Epithelial cell of proximal tubule (primary cell): ENCODE data around the gene PTPRD. TPM values are rescaled to one million over a fixed set of nuclear protein-coding genes. Genes with fewer than 3 reads are reported as not detected.

Source experiments
- DNase-seq: peaks from one replicate; pipeline ENCODE4 v3.0.0-alpha.2; 2011; ENCODE audit warnings: low read depth
- H3K4me3 ChIP-seq: 2 replicates; pipeline ENCODE4 v1.5.1; 2011; ENCODE audit warnings: low read depth, mild to moderate bottlenecking, low read length
- CTCF ChIP-seq: conservative IDR thresholded peaks from 2 replicates; pipeline ENCODE4 v1.5.1; 2012; ENCODE audit warnings: low read depth, mild to moderate bottlenecking, low read length
- total RNA-seq: library from RNA; depleted of rRNA; stranded (reverse); fragments of >200 nt; gene quantifications from 2 replicates; pipeline ENCODE4 v1.2.3, GENCODE V29; 2015

Gene PTPRD
- total RNA-seq, 1 donor from 2014 or later: 3.2 TPM

GRCh38 chr9:9612270-9612669 is 1000.5 kb downstream of the PTPRD start:
- no peak for TF ChIP-seq CTCF
- no peak for DNase-seq
- H3K4me3 ChIP-seq: no peak overlapping the region

GRCh38 chr9:9605681-9606080 is 1007.1 kb downstream of the PTPRD start:
- TF ChIP-seq CTCF: no peak
- DNase-seq: no peak
- H3K4me3 ChIP-seq: no peak overlapping the region

- no peak for DNase-seq
- no peak for TF ChIP-seq CTCF
Measured at GRCh38 chr9:9603345-9603744, 1009.5 kb downstream of the PTPRD start.

GRCh38 chr9:9598723-9599122 is 1014.1 kb downstream of the PTPRD start:
- H3K4me3 ChIP-seq: no peak overlapping the region
- TF ChIP-seq CTCF: peak; percentile 30
- no peak for DNase-seq

More at GRCh38 chr9:9603345-9603744, 1009.5 kb downstream of the PTPRD start:
- H3K4me3 ChIP-seq: no peak overlapping the region

GRCh38 chr9:9592104-9592503 is 1020.7 kb downstream of the PTPRD start:
- no peak for TF ChIP-seq CTCF
- H3K4me3 ChIP-seq: no peak overlapping the region
- no peak for DNase-seq

GRCh38 chr9:9585920-9586319 is 1026.9 kb downstream of the PTPRD start:
- DNase-seq: no peak
- no peak for TF ChIP-seq CTCF
- no peak overlapping the region for H3K4me3 ChIP-seq

- TF ChIP-seq CTCF: no peak
- DNase-seq: no peak
- no peak overlapping the region for H3K4me3 ChIP-seq
Measured at GRCh38 chr9:9574080-9574479, 1038.7 kb downstream of the PTPRD start.
